ENCODE results near the gene SPO11.

The SPO11 gene

DNA sequence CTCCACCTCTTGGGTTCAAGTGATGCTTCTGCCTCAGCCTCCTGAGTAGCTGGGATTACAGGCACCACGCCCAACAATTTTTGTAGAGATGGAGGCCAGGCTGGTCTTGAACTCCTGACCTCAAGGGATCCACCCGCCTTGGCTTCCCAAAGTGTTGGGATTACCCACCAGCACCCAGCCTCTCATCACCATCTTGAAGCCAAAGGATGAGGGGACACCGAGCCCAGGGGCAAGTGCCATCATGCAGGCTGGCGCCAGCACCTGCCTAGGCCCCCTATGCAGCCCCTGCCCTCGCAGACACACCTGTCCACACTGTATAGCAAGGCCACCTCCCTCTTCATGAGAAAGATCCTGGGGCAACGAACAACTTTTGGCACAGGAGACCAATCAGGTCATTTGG is 56.3 kb downstream of the SPO11 start:
- TF ChIP-seq, protein P1, sequence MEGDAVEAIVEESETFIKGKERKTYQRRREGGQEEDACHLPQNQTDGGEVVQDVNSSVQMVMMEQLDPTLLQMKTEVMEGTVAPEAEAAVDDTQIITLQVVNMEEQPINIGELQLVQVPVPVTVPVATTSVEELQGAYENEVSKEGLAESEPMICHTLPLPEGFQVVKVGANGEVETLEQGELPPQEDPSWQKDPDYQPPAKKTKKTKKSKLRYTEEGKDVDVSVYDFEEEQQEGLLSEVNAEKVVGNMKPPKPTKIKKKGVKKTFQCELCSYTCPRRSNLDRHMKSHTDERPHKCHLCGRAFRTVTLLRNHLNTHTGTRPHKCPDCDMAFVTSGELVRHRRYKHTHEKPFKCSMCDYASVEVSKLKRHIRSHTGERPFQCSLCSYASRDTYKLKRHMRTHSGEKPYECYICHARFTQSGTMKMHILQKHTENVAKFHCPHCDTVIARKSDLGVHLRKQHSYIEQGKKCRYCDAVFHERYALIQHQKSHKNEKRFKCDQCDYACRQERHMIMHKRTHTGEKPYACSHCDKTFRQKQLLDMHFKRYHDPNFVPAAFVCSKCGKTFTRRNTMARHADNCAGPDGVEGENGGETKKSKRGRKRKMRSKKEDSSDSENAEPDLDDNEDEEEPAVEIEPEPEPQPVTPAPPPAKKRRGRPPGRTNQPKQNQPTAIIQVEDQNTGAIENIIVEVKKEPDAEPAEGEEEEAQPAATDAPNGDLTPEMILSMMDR (IDR thresholded peaks at IDR 0.05; ENCODE audit: low read depth, low read length, poor library complexity, severe bottlenecking): no peak
- no peak for TF ChIP-seq EZH2phosphoT487 (IDR thresholded peaks at IDR 0.05; ENCODE audit: borderline replicate concordance, low read length)
- Histone ChIP-seq H3K36me3 (ENCODE audit: control insufficient read depth, low read length) (peaks cover 9% of the 10 kb centered on the region), H3K4me2 (ENCODE audit: low read length) (no peak overlapping the region), H3K9me3 (ENCODE audit: control insufficient read depth, insufficient read depth, low read length) (no peaks in the 10 kb centered on the region), H3K27me3 (ENCODE audit: control insufficient read depth, low read length) (no peaks in the 10 kb centered on the region), H3K27ac (ENCODE audit: low read depth, low read length) (no peak overlapping the region), H3K4me3 (ENCODE audit: low read length) (no peak overlapping the region), H3F3A (ENCODE audit: control insufficient read depth, insufficient read depth) (peaks cover 32% of the 10 kb centered on the region), H3K4me1 (ENCODE audit: control insufficient read depth, low read length) (peaks cover 49% of the 10 kb centered on the region), H3K79me2 (ENCODE audit: control insufficient read depth, low read length) (no peaks in the 10 kb centered on the region), H4K20me1 (ENCODE audit: control insufficient read depth, insufficient read depth, low read depth, low read length) (0 out of 2 replicates have a peak, but pooled peaks cover 3% of the 10 kb centered on the region), H3K9me2 (replicated peaks; ENCODE audit: control insufficient read depth, low read length) (no peaks in the 10 kb centered on the region)

DNA sequence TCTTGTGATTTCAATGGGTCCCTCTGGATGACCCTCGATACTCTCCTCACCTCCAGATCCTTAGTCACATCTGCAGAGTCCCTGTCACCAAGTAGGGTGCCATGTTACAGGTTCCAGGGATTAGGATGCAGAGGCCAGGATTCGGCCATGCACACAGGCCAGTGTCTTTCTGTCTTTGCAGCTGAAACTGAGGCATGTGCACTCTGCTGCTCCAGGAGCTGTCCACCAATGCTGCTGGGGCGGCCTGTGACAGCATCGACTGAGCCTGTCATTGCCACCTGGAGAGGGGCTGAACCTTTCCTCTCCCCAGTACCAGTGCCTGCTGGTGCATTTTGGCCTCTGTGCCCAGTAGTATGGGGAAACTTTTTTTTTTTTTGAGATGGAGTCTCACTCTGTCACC is 57.2 kb downstream of the SPO11 start:
- TF ChIP-seq, protein P1 (IDR thresholded peaks at IDR 0.05; ENCODE audit: low read depth, low read length, poor library complexity, severe bottlenecking): no peak
- TF ChIP-seq EZH2phosphoT487 (IDR thresholded peaks at IDR 0.05; ENCODE audit: borderline replicate concordance, low read length): no peak
- Histone ChIP-seq H3K79me2 (ENCODE audit: control insufficient read depth, low read length) (peaks cover 4% of the 10 kb centered on the region), H3K36me3 (ENCODE audit: control insufficient read depth, low read length) (peaks cover 11% of the 10 kb centered on the region), H3K4me3 (ENCODE audit: low read length) (no peak overlapping the region), H3K27ac (ENCODE audit: low read depth, low read length) (no peak overlapping the region), H3K4me1 (ENCODE audit: control insufficient read depth, low read length) (peaks cover 47% of the 10 kb centered on the region), H4K20me1 (ENCODE audit: control insufficient read depth, insufficient read depth, low read depth, low read length) (0 out of 2 replicates have a peak, but pooled peaks cover 3% of the 10 kb centered on the region), H3K4me2 (ENCODE audit: low read length) (no peak overlapping the region), H3K9me2 (replicated peaks; ENCODE audit: control insufficient read depth, low read length) (no peaks in the 10 kb centered on the region), H3K27me3 (ENCODE audit: control insufficient read depth, low read length) (no peaks in the 10 kb centered on the region), H3K9me3 (ENCODE audit: control insufficient read depth, insufficient read depth, low read length) (no peaks in the 10 kb centered on the region), H3F3A (ENCODE audit: control insufficient read depth, insufficient read depth) (peaks cover 32% of the 10 kb centered on the region)

DNA sequence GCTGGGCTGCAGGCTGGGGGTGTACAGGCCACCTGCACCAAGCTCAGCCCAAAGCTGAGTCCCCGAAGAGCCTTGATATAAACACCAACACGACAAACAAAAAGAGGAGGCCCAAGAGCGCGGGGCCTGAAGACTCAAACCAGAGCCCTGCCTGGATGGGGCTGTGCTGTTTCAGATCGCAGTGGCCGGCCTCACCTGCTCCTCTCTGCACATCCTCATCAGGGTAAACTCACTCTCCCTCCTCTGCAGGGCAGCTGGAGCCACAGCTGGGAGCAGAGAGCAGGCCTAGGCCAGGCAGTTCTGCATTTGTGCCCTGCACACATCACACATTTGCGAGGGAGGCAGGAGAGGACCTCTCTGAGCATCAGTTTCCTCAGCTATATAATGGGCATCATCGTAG is 57.9 kb downstream of the SPO11 start:
- no peak overlapping the region for H3K4me3 ChIP-seq (ENCODE audit: low read length)
- H3K9me3 ChIP-seq (ENCODE audit: control insufficient read depth, insufficient read depth, low read length): no peaks in the 10 kb centered on the region
- H3K27ac ChIP-seq (ENCODE audit: low read depth, low read length): no peak overlapping the region
- no peak overlapping the region for H3K4me2 ChIP-seq (ENCODE audit: low read length)
- H3K27me3 ChIP-seq (ENCODE audit: control insufficient read depth, low read length): no peaks in the 10 kb centered on the region
- 0 out of 2 replicates have a peak, but pooled peaks cover 1% of the 10 kb centered on the region for H4K20me1 ChIP-seq (ENCODE audit: control insufficient read depth, insufficient read depth, low read depth, low read length)
- H3K4me1 ChIP-seq (ENCODE audit: control insufficient read depth, low read length): peaks cover 40% of the 10 kb centered on the region
- H3K79me2 ChIP-seq (ENCODE audit: control insufficient read depth, low read length): peaks cover 10% of the 10 kb centered on the region
- H3K9me2 ChIP-seq (replicated peaks; ENCODE audit: control insufficient read depth, low read length): no peaks in the 10 kb centered on the region
- peaks cover 11% of the 10 kb centered on the region for H3K36me3 ChIP-seq (ENCODE audit: control insufficient read depth, low read length)
- TF ChIP-seq EZH2phosphoT487 (IDR thresholded peaks at IDR 0.05; ENCODE audit: borderline replicate concordance, low read length): no peak
- TF ChIP-seq, protein P1 (IDR thresholded peaks at IDR 0.05; ENCODE audit: low read depth, low read length, poor library complexity, severe bottlenecking): no peak
- peaks cover 30% of the 10 kb centered on the region for H3F3A ChIP-seq (ENCODE audit: control insufficient read depth, insufficient read depth)
